SK-N-MC (cell line): Measurements from ENCODE around the gene KLHDC8A.

Experiments used
- EZH2 ChIP-seq: fragments of 200-600 bp; sonication (generic); IDR thresholded peaks from one replicate; pipeline ENCODE4 v1.6.1; 2017; ENCODE audit warnings: antibody characterized with exemption
- POLR2AphosphoS5 ChIP-seq: IDR thresholded peaks from 2 replicates; pipeline ENCODE4 v1.6.1; 2012; ENCODE audit warnings: mild to moderate bottlenecking, low read depth, low read length, borderline replicate concordance

- no peak for TF ChIP-seq POLR2AphosphoS5
- no peak for TF ChIP-seq EZH2
Observed at GRCh38 chr1:205298191-205298994, 58.3 kb downstream of the KLHDC8A start.
